ENCODE data around the gene RXRB.
A peak's percentile ranks its signal among the peaks of the same experiment; 100 is the strongest.

RXRB gene

GRCh38 chr6:33247977-33248642 lies 47.6 kb upstream of the RXRB start:
- peak overlapping the region; percentile 94 for H3K27ac ChIP-seq
- no peaks in the 10 kb centered on the region for H3K9me3 ChIP-seq
- H3K4me1 ChIP-seq (ENCODE audit: control insufficient read depth in 1 of 2, insufficient read depth in 1 of 2, low read depth in 1 of 2, low read length in 1 of 2) = peaks cover 23 to 24% of the 10 kb centered on the region in 2 experiments
- H3K4me3 ChIP-seq (ENCODE audit: low read depth in 1 of 2, low read length in 1 of 2) = peak overlapping the region; percentile 59 to 67
- H3K27me3 ChIP-seq = peaks cover 40% of the 10 kb centered on the region
- peaks cover 5% of the 10 kb centered on the region for H3K36me3 ChIP-seq
- TF ChIP-seq, protein P1, sequence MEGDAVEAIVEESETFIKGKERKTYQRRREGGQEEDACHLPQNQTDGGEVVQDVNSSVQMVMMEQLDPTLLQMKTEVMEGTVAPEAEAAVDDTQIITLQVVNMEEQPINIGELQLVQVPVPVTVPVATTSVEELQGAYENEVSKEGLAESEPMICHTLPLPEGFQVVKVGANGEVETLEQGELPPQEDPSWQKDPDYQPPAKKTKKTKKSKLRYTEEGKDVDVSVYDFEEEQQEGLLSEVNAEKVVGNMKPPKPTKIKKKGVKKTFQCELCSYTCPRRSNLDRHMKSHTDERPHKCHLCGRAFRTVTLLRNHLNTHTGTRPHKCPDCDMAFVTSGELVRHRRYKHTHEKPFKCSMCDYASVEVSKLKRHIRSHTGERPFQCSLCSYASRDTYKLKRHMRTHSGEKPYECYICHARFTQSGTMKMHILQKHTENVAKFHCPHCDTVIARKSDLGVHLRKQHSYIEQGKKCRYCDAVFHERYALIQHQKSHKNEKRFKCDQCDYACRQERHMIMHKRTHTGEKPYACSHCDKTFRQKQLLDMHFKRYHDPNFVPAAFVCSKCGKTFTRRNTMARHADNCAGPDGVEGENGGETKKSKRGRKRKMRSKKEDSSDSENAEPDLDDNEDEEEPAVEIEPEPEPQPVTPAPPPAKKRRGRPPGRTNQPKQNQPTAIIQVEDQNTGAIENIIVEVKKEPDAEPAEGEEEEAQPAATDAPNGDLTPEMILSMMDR (IDR thresholded peaks at IDR 0.05) = peak; percentile 96

- H3K36me3 ChIP-seq = no peaks in the 10 kb centered on the region
- TF ChIP-seq, protein P1 (IDR thresholded peaks at IDR 0.05) = no peak
- H3K9me3 ChIP-seq = no peaks in the 10 kb centered on the region
- H3K27ac ChIP-seq = no peak overlapping the region
- H3K4me1 ChIP-seq (ENCODE audit: control insufficient read depth in 1 of 2, insufficient read depth in 1 of 2, low read depth in 1 of 2, low read length in 1 of 2) = peaks cover 7 to 8% of the 10 kb centered on the region in 2 experiments
- peaks cover 76% of the 10 kb centered on the region for H3K27me3 ChIP-seq
- H3K4me3 ChIP-seq (ENCODE audit: low read depth in 1 of 2, low read length in 1 of 2) = no peak overlapping the region
These were observed 43.0 kb upstream of the RXRB start for GRCh38 chr6:33243476-33243875.

DNA sequence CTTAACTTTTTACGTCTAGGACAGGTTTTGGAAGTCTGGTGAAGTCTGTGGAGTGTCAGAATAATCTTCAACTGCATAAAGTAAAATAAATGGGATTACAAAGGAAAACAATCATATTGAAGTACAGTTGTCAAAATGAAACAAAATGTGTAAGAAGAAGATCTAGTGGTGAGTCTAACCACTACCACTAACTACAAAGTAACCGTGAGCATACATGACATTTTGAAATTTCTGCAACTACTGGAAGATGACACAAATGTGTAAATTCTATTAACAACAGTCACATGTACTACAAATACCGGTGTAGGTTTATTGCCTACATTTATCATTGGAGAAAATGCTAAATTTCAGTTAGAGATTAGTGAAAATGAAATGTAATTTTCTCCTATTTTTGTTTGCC lies 41.5 kb upstream of the RXRB start:
- Histone ChIP-seq H3K4me1 (ENCODE audit: control insufficient read depth in 1 of 2, insufficient read depth in 1 of 2, low read depth in 1 of 2, low read length in 1 of 2) (no peaks in the 10 kb centered on the region), H3K9me3 (no peaks in the 10 kb centered on the region), H3K27ac (no peak overlapping the region), H3K4me3 (ENCODE audit: low read depth in 1 of 2, low read length in 1 of 2) (no peak overlapping the region), H3K36me3 (no peaks in the 10 kb centered on the region), H3K27me3 (peaks cover 64% of the 10 kb centered on the region)
- TF ChIP-seq, protein P1 (IDR thresholded peaks at IDR 0.05) = no peak

DNA sequence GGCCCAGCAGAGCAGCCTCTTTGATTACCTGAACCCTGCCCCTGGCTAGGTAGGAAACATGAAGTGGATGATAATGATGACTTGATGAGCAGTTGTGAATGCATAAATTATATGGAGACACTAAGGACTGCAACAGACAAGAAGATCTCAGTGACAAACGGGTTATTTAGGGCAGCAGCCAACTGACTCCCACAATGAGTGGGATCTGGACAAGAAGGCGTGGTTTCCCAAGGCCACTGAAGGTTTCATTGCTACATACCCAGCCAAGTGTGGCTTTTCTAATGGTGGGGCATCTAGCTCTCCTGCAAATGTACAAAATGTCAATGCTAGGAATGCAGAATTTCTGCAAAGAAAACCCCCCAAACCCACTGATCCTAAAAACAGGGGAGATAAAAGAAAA lies 37.3 kb upstream of the RXRB start:
- no peak overlapping the region for H3K27ac ChIP-seq
- TF ChIP-seq, protein P1 (IDR thresholded peaks at IDR 0.05) = no peak
- H3K4me1 ChIP-seq (ENCODE audit: control insufficient read depth in 1 of 2, insufficient read depth in 1 of 2, low read depth in 1 of 2, low read length in 1 of 2) = no peaks in the 10 kb centered on the region
- no peaks in the 10 kb centered on the region for H3K9me3 ChIP-seq
- H3K4me3 ChIP-seq (ENCODE audit: low read depth in 1 of 2, low read length in 1 of 2) = no peak overlapping the region
- H3K27me3 ChIP-seq = peaks cover 54% of the 10 kb centered on the region
- no peaks in the 10 kb centered on the region for H3K36me3 ChIP-seq

- TF ChIP-seq, protein P1 (IDR thresholded peaks at IDR 0.05) = no peak
- H3K4me3 ChIP-seq (ENCODE audit: low read depth in 1 of 2, low read length in 1 of 2) = no peak overlapping the region
- no peak overlapping the region for H3K27ac ChIP-seq
- H3K9me3 ChIP-seq = no peaks in the 10 kb centered on the region
- H3K36me3 ChIP-seq = no peaks in the 10 kb centered on the region
- H3K4me1 ChIP-seq (ENCODE audit: control insufficient read depth in 1 of 2, insufficient read depth in 1 of 2, low read depth in 1 of 2, low read length in 1 of 2) = no peaks in the 10 kb centered on the region
- H3K27me3 ChIP-seq = peaks cover 51% of the 10 kb centered on the region
These were observed 36.4 kb upstream of the RXRB start for GRCh38 chr6:33236852-33237251.

All from neutrophil (primary cell).